GM21381 (cell line): ENCODE results near the gene TRPV4.
A peak's percentile ranks its signal among the peaks of the same experiment; 100 is the strongest.
"Not testable (repeated sequence)": the region's sequence is repeated elsewhere in the genome, so short reads cannot be mapped to it uniquely, and the experiment has no call there.

Experiments used
- ATAC-seq: cut with Tn5 transposase; IDR thresholded peaks from one replicate; pipeline ENCODE4 v1.9.1; 2021; ENCODE audit warnings: mild to moderate bottlenecking, moderate library complexity; ENCODE audit not compliant: unreplicated experiment

Gene TRPV4

DNA sequence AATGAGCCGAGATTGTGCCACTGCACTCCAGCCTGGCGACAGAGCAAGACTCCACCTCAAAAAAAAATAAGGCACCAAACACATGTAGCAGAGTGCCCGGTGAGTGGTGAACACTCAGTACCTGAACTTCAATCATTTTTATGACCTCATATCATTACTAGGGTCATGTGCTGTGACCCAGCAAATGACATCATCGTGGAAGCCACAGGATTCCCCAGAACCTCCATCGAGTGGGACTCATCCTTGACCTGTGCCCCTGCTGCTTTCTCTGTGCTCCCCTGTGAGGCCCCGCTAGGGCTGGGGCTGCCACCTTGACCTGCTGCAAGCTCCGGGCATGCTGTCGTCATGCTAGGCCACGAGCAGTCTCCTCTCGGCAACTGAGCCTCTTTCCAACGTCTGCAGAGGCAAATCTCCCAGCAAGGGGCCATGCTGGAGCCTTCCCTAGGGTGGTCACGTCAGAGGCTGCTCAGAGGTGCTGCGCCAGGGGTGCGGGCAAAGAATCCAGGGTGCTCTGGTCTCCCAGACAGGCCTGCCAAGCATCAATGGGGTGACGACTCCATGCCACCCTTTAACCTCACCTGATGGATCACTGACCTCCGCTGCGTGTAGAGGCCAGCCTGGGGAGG, 28.6 kb upstream of the TRPV4 start:
- no peak for ATAC-seq

DNA sequence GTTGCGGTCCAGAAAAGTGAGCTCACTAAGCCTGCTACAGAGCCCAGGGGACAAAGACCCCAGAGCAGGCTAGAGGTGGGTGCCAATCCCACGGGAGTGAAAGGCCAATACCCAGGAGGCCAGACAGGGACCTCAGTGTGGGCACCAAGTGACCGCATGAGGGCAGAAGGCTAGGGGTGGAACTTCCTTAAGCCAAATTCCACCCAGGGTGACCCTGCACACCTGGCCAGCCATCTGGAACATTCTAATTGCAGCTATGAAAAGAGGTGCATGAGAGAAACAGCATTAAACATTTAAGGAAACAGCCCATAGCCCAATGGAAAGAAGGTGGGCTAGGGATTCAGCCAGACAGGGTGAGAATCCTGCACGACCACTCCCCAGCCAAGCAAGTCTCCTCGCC, 27.8 kb upstream of the TRPV4 start:
- no peak for ATAC-seq

DNA sequence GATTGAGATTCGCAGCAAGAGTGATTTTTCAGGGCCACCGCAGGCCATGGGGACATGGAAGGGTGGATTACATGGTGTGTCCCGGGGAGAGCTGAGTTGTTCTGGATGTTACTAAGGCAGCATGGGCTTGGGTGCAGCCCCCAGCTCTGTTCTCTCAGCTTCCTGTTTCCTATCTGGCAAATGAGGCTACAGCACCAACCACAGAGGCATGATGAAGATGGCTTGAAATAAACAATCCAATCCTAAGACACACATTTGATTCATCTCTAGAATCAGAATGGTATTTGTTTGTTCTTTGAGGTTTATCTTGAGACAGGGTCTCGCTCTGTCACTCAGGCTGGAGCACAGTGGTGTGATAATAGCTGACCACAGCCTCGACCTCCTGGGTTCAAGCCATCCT, 25.6 kb upstream of the TRPV4 start:
- no peak for ATAC-seq

DNA sequence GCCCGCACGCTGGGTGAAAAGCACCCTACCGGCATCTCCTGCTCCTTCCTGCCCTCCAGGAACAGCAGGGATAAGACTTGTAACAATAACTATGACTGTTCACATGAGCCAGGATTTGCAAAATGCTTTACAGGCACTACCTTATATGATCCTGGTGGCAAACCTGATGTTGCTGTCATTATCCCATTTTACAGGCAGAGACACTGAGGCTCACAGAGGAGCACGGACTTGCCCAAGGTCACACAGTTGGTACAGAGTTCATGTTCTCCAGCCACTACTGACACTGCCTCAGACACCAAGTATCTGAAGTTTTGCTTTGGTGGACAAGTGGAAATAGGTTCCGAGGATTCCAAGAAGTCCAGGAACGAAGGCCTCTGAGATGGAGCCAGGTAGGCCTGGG, 24.5 kb upstream of the TRPV4 start:
- no peak for ATAC-seq

DNA sequence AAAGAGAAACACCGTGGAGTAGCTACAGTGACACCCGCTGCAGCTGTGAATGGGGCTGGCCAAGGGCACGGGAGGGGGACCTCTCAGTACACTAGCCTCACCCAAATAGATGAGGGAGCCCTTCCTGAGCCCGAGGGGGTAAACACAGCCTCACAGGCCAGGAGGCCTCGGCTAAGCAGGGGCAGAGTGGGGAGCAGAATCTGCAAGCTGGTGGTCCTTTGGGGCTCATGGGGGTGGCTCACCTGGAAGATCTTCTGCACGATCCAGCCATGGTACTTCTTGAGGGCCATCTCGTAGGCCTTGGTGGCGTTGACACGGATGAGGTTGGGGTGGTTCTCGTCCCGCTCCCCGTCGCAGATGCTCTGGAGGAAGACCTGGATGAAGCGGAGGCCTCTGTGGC, 22.2 kb upstream of the TRPV4 start:
- no peak for ATAC-seq

DNA sequence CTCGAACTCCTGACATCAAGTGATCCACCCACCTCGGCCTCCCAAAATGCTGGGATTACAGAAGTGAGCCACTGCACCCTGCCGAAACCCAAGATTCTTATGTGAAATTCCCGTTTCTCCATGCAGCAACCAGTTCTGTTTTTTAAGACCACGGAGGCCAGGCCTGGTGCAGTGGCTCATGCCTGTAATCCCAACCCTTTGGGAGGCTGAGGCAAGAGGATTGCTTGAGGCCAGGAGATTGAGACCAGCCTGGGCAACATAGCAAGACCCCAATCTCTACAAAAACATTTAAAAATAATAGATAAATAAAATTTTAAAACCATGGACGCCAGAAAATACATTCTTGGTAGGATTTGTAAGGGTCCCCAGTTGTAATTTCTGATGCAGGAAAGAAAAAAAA, 17.3 kb upstream of the TRPV4 start:
- ATAC-seq = not testable (repeated sequence)

DNA sequence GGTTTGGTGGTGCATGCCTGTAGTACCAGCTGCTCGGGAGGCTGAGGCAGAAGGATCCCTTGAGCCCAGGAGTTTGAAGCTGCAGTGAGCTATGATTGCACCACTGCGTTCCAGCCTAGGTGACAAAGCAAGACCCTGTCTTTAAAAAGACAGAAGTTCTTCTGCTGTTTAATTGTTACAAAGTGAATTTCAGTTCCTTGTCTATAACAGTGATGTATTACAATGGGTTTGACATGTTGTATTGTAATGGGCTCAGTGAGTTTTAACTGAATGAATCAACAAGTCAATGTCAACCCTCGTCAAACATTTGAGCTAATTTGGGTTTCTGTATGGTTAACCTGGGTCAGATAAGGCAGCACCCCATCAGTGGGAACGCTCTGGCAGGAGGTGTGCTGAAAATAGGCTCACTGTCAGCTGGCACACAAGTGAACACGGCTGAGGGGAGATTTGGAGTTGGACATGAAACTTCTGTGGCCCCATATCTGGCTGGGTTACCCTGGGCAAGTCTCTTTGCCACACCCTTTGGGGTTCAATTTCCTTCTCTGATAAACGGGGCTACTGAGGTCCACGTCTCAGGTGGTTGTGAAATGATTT, 14.0 kb upstream of the TRPV4 start:
- no peak for ATAC-seq

DNA sequence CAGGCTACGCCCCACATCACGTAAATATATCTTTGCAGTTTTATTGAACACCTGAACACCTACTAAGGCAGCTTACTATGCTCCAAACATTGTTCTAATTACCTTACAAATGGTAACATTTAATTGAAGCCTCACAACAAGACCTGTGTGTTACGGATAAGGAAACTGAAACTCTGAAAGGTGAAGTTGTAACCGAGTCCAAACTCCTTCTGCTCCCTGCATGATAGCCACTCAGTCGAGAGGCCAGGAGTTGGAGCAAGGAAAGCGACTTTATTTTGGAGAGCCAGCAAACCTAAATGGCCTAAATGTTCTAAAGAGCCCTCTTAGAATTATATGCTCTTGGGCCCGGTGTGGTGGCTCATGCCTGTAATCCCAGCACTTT, 12.6 kb upstream of the TRPV4 start:
- no peak for ATAC-seq

DNA sequence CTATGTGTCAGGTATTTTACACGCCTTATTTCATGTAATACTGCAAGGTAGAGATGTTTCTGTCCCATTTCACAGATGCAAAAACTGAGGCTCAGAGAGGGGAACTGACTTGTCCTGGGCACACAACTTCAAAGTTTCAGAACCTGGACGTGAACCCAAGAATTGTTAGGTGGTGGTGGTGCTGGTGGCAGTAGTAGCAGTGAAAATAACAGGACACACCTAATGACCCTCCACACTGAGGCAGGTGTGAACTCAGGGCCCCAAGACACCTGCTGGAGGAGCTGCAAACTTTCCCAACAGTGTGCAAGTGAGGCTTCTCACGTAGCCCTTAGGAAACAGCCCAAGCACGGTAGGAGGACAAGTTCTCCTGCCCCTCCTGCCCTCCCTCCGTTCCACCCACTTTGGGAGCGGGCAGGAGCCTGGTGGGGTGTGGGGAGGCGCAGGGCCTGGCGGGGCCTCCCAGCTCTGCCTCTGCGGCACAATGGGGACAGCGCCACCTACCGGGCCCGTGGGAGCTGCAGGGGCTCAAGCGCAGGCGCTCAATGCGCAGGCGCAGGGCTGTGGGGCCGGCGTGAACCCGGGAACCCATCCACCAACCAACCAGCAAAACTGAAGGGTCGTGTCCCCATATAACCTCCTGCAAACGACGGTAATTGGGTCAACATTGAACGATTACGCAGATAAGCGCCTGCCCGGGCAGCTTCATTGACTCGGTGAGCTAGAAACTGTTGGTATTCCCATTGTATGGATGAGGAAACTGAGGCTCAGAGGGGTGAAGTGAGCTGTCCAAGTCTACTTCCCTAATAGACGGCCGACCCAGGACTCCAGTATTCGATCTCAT, 12.0 kb upstream of the TRPV4 start:
- ATAC-seq = peak; percentile 87

DNA sequence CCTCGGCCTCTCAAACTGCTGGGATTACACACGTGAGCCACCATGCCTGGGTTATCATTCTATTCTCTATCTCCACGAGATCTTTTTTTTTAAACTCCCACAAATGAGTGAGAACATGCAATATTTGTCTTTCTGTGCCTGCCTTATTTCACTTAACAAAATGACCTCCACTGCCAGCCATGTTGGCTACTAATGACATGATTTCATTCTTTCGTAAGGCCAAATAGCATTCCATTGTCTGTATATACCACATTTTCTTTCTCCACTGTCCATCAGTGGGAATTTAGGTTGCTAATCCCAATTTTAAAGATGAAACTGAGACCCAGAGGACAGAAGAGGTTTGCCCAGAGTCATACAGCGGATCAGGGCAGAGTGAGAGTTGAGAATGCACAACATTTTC, 10.9 kb upstream of the TRPV4 start:
- no peak for ATAC-seq

DNA sequence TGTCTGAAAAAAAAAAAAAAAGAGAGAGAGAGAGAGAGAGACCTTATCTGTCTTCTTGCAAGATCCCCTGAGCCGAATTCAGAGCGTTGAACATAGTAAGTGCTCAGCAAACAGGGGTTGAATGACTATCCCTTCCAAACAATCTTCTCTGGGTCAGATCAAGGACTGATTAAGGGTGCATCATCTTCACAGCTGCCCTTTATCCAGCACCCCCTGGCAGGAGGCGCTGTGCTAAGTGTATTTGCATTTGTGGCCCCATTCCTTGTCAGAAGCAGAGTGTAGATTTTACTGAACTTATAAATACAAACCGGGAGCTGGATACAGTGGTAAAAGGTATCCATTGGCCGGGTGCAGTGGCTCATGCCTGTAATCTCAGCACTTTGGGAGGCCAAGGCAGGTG, 8.8 kb upstream of the TRPV4 start:
- ATAC-seq = no peak

DNA sequence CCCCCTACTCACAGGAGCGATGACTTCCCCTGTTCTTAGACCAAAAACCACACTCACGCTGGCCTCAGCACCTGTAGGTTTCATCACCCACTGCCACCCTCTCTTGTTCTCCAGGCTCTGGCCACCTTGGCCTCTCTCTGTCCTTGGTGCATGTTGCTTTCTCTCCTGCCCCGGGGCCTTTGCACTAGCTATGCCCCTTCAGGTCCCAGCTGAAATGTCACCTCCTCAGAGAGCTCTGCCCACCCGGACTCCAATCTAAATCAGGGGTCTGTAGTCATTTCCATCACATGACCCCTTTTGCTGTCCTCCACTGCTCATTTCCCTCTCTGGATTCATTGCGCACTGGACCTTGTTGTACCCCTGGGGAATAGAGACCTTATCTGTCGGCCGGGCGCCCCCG, 8.2 kb upstream of the TRPV4 start:
- no peak for ATAC-seq

DNA sequence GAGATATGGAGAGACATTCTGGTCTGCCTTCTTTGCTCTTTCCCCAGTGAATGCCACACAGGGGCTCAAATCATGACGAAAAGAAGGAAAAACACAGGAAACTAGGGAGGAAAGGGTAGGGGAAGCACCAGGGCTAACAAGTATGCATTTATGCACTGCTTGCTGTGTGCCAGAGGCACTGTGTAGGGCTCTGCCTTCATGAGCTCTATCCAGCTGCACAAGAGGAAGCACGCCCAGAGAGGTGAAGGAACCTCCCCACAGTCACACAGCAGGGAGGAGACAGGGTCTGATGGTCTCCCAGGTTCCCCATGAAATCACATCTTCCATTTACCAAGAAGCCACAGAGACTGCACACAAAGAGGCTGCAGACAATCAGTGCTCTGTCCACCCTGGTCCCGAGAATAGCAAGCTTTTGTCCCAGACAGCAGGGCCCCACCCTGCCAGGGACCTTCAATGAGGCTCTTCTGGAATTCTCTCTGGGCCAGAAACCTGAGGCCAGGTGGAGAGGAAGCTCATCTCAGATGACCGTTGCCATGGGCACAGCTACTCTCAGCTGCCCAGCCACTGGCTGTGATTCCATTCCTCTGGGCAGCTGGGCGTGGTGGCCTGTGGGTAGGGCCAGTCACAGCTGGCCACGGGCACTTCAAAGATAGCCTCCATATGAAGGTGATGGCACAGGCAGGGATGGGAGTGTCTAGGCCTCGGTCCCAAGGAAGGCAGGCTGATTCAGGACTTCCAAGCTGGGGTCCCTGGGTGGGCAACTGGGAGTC, 7.3 kb upstream of the TRPV4 start:
- no peak for ATAC-seq

DNA sequence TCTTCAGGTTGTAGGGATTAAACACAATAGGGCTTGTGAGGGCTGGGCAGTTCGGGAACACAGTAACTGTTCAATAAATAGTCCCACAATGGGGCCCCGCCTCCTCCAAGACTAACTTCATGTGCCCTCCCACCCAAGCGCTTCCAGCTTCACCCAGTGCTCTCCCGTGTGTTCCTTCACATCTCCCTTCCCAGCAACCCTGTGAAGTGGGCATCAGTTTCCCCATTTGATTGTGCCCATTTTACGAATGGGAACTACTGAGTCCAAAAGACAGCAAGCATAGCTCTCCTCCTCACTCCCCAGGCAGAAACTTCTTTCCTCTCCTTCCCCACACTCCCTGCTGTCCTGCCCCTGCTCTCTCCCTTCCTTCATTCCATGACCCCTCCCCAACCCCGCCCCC, 6.2 kb upstream of the TRPV4 start:
- no peak for ATAC-seq

DNA sequence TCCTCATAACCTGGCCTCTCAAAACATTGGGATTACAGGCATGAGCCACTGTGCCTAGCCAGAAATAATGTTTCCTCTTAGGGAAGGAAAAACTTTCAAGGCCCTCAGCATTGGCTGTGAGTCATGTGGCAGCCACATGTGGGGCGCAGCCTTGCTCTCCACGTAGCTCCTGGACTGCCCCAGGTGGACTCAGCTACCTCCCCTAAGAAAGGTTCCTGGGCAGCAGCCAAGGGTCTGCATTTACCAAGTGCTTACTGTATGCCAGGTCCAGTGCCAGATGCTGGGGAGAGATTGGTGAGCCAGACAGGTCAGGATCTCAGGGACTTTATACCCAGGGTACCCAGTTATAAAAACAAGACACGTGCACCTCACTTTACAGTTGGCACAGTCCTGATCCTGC, 3.7 kb upstream of the TRPV4 start:
- ATAC-seq = no peak

DNA sequence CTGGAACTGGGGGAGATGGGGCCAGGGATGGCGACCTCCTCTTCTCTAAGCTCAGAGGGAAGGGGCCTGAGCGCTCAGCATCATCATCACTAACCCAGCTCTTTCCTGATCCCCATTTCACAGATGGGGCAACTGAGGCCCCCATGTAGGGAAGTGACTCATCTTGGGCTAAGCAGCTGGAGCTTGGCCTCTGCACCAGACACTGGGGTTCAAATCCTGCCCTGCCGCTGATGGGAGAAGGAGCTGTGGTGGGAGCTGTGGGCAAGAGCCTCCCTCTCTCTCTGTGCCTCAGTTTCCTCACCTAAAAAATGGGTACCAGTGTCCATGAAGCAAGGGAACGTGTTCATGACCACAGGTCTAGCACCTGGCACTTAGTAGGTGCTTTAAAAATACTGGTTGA, 2.6 kb upstream of the TRPV4 start:
- ATAC-seq = no peak

DNA sequence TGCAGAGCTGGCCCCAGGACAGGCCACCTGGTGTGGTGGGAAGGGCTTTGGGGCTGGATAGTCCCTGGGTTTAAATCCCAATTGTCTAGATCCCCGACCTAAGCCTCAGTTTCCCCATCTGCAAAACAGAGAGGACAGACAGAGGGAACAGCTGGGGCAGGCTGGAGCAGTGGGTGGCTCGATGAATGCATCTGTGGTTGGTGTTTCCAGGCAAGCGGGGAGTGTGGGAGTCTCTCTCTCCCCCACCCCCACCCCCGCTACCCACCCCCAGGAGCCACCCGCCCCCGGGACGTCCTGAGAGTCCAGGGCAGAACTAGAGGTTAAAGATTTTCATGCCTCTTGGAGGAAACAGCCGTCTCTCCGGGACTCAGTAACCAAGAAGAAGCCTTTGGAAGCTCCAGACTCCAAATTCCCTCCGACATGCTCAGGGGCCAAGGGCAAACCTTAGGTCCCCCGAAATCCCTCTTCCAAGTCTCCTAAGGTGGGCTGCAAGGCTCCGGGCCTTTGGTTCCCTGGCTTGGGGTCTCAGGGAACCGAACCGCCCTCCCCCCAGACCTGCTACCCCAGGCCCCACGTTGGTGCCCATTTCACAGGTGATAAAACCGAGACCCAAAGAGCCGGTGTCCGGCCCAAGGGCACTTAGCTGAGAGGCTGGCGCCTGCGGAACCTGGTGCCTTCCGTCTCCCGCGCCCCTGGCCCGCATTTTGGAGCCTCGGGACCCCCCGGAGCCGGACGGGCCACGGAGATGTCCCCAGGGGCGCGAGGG, 474 bp downstream of the TRPV4 start:
- ATAC-seq = no peak

DNA sequence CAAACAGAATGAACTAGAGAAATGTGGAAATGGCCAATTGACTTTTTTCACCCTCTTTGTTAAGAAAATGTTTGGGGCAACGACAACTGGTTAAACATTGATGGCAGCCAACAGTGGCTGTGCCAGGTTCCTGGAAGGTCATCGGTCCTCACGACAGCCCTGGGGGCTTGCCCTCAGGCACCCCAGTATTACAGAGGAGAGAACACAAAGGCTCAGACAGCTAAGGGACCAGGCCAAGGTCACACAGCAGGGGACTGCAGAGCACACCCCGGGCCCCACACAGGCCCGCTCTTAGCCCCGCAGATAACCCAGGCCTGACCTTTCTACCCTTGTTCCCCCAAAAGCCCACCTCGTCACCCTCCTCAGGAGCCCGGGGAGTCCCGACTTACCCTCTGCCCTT, 1.3 kb downstream of the TRPV4 start:
- no peak for ATAC-seq

DNA sequence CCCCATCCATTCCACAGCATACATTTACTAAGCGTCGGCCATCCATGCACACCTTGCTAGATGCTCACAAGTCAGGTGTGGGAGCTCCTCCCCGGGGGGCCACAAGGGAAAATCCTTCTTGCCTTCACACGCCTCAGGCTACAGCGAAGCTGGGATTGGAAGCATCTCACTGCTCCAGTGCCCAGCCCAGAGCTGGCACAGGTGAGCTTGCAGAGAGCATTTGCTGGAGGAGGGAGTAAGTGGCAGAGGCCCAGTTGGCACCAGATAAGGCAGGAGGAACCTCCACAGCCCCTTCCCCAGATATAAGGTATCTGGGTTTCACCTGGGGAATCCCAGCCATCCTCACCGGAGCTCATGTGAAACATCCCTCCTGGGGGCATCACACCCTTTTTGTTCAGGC, 1.8 kb downstream of the TRPV4 start:
- ATAC-seq = no peak

DNA sequence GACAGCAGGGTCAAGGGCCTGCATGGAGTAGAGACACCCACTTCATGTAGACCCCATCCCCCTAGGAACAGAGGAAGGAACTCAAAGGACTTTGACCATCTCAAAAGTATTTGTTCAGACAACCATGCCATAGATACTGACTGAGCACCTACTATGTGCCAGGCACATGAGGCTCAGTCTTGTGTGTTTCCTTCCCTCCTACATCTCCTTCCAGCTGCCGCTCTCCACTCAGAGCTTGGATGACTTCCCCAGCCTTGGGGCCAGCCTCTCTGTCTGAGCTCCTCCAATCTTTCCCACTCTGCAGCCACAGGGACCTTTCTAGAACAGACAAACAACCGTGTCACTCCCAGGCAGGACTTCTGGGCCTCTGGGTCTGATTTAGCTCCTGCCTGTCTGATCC, 2.5 kb downstream of the TRPV4 start:
- no peak for ATAC-seq

DNA sequence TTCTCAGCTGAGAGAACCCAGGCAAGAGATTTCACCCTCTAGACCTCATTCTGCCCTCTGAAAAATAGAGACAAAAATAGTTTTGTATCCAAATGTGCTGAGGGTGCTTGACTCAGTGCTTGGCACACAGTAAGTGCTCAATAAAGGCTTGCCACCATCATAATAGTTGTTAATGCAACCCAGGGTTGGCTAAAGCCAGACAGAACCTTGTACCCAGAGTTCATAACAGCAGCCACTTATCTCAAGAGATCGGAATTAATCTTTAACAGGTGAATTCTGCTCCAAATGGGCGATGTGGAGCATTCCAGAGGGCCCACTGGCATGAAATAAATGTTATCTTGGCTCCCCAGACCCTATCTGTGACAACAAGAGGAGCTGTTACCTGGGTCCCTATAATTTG, 2.9 kb downstream of the TRPV4 start:
- no peak for ATAC-seq
